ENCODE results near the gene IGFALS.

Gene IGFALS

GRCh38 chr16:1757714-1758461 is 35.6 kb downstream of the IGFALS start:
- Mint-ChIP-seq H3K9me3 (no peaks in the 10 kb centered on the region), H3K4me1 (peaks cover 11% of the 10 kb centered on the region), H3K4me3 (no peak overlapping the region), H3K36me3 (peaks cover 45% of the 10 kb centered on the region), H3K27ac (peak overlapping the region; percentile 76)
- ATAC-seq (no peak), DNase-seq (ENCODE audit: low spot score in 2 of 2) (no peak)

GRCh38 chr16:1754204-1754603 is 39.3 kb downstream of the IGFALS start:
- Mint-ChIP-seq H3K9me3 (no peaks in the 10 kb centered on the region), H3K27ac (no peak overlapping the region)

GRCh38 chr16:1752853-1753252 is 40.7 kb downstream of the IGFALS start:
- ATAC-seq (no peak), DNase-seq (ENCODE audit: low spot score in 2 of 2) (no peak)
- no peak overlapping the region for H3K27ac Mint-ChIP-seq
- H3K36me3 Mint-ChIP-seq = peaks cover 63% of the 10 kb centered on the region
- H3K9me3 Mint-ChIP-seq = no peaks in the 10 kb centered on the region
- no peak overlapping the region for H3K4me3 Mint-ChIP-seq
- peaks cover 11% of the 10 kb centered on the region for H3K4me1 Mint-ChIP-seq

More at GRCh38 chr16:1754204-1754603, 39.3 kb downstream of the IGFALS start:
- H3K4me1 Mint-ChIP-seq = peaks cover 11% of the 10 kb centered on the region
- ATAC-seq (no peak), DNase-seq (ENCODE audit: low spot score in 2 of 2) (no peak)
- H3K36me3 Mint-ChIP-seq = peaks cover 59% of the 10 kb centered on the region
- no peak overlapping the region for H3K4me3 Mint-ChIP-seq

- DNase-seq (ENCODE audit: low spot score in 2 of 2) (no peak), ATAC-seq (no peak)
- Mint-ChIP-seq H3K27ac (no peak overlapping the region), H3K36me3 (peaks cover 72% of the 10 kb centered on the region), H3K4me3 (no peak overlapping the region), H3K9me3 (no peaks in the 10 kb centered on the region), H3K4me1 (peaks cover 11% of the 10 kb centered on the region)
Observed at GRCh38 chr16:1751946-1752345, 41.6 kb downstream of the IGFALS start.

GRCh38 chr16:1749152-1750117 is 44.1 kb downstream of the IGFALS start:
- ATAC-seq = peak; percentile 49
- Mint-ChIP-seq H3K4me1 (no peaks in the 10 kb centered on the region), H3K4me3 (no peak overlapping the region), H3K9me3 (no peaks in the 10 kb centered on the region), H3K27ac (no peak overlapping the region), H3K36me3 (peaks cover 65% of the 10 kb centered on the region)
- no peak for DNase-seq (ENCODE audit: low spot score in 2 of 2)

- ATAC-seq = no peak
- H3K9me3 Mint-ChIP-seq = no peaks in the 10 kb centered on the region
- H3K27ac Mint-ChIP-seq = no peak overlapping the region
- no peak overlapping the region for H3K4me3 Mint-ChIP-seq
- no peak for DNase-seq (ENCODE audit: low spot score in 2 of 2)
- H3K4me1 Mint-ChIP-seq = no peaks in the 10 kb centered on the region
- peaks cover 63% of the 10 kb centered on the region for H3K36me3 Mint-ChIP-seq
Observed at GRCh38 chr16:1747934-1748333, 45.6 kb downstream of the IGFALS start.

DNA sequence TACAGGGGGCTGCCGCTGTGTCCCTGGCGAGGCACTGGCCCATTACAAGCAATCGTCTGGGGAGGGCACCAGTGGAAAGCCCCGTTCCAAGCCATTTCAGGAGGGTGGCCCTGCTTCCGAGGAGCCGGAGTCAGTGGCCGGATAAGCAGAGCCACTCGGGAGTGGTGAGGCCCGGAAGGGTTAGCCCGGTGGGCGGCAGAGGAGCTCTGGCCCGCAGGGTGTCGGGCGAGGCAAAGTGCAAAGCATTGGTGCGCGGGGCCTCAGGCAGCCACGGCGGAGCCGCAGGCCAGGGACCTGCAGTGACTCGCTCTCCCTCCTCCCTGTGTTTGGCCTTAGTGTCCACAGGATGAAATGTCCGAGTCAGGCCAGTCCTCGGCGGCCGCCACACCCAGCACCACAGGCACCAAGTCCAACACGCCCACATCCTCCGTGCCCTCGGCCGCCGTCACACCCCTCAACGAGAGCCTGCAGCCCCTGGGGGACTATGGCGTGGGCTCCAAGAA is 46.8 kb downstream of the IGFALS start:
- no peak for DNase-seq (ENCODE audit: low spot score in 2 of 2)
- H3K9me3 Mint-ChIP-seq = no peaks in the 10 kb centered on the region
- no peak for ATAC-seq
- H3K4me1 Mint-ChIP-seq = no peaks in the 10 kb centered on the region
- H3K36me3 Mint-ChIP-seq = peaks cover 51% of the 10 kb centered on the region
- no peak overlapping the region for H3K27ac Mint-ChIP-seq
- no peak overlapping the region for H3K4me3 Mint-ChIP-seq

DNA sequence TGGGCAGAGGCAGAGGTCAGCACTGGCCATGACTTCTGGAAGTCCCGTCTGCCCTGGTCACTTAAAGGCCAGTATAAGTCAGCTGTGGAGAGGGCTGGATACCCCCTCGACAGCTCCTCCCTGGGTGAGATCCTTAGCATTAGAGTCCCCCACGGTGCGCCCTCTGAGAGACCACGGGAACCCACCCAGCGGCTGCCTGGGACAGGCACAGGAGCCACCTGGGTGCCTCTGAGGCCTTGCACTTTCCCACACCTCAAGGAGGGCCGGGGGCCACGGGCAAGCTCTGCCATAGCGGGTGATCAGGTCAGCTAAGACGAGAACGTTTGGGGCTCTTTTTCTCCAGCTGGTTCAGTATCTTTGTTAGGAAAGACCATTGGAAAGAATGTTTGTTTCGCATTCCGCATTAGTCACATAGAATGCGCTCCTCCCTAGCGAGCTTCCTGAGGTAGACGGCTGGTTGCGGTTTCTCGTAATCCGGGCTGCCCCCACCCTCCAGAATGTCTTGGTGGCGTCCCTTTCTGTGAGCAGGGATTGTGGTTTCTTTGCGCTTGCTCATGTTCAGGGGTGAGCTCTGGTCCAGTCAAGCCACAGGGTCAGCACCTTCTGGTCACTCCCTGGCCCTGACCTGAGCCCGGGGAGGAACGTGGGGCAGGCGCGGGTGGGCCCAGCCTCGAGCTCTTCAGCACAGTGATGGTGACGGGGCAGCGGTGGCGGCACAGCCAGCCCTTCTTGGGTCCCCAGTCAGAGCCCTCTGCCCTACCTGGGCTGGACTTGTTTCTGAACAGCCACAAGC is 47.4 kb downstream of the IGFALS start:
- Mint-ChIP-seq H3K4me1 (no peaks in the 10 kb centered on the region), H3K4me3 (no peak overlapping the region), H3K9me3 (no peaks in the 10 kb centered on the region), H3K36me3 (peaks cover 46% of the 10 kb centered on the region), H3K27ac (no peak overlapping the region)
- no peak for ATAC-seq
- DNase-seq (ENCODE audit: low spot score in 2 of 2) = no peak

DNA sequence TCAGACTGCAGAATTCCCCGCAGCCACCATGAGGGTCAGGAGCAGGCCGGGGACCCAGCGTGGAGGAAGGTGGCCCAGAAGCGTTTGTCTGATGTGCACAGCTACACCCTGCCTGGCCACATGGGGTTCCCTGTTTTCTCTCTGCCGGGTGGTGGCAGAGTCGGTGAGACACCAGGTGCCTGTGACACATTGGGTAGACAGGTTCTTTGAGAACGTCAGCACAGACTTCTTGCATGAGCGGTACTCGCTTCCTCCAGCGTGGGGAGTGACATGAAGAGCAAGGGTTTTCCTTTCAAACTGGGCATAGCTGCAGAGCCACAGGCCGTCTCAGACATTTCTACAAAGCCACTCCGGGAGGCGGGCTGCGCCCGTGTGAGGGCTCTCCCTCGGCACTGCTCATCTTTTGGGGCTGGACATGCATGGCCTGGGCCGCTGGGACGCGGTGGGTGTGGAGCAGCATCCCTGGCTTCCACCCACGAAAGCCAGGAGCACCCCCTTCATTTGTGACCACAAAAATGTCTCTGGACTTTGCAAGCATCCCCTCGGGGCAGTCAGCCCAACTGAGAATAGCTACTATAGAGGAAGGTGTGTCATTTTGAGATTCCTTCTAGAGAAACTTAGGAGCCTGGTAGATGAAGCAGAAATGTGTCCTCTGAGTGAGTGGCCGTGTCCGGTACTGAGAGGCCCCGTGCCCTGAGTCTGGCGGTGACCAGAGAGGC is 48.2 kb downstream of the IGFALS start:
- ATAC-seq (no peak), DNase-seq (ENCODE audit: low spot score in 2 of 2) (no peak)
- no peaks in the 10 kb centered on the region for H3K4me1 Mint-ChIP-seq
- no peaks in the 10 kb centered on the region for H3K9me3 Mint-ChIP-seq
- no peak overlapping the region for H3K4me3 Mint-ChIP-seq
- peak overlapping the region; percentile 20 for H3K27ac Mint-ChIP-seq
- H3K36me3 Mint-ChIP-seq = peaks cover 39% of the 10 kb centered on the region

DNA sequence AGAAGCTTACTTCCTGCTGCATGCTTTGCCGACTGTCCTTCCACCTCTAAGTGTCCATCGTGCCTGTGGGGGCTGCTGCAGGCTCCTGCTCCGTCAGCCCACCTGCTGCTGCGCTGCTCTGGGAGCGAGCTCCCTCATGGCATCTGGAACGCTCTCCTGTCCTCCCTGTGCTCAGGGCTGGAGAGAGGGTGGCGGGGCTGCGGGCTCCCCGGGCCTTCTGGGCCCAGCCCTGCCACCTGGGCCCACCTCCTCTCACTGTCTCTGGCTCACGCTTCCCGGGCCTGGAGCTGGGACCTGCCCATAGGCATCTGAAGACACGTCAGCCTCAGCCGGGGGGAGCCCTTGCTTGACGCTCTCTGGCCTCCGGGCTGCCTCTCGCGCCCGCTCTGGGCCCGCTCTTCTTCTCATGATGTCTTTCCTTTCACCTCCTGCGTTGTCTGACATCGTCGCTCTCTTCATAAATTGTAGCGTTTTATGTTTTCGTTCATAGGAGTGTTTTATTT is 49.1 kb downstream of the IGFALS start:
- Mint-ChIP-seq H3K4me3 (no peak overlapping the region), H3K27ac (peak overlapping the region; percentile 20), H3K4me1 (no peaks in the 10 kb centered on the region), H3K9me3 (no peaks in the 10 kb centered on the region), H3K36me3 (peaks cover 31% of the 10 kb centered on the region)
- DNase-seq (ENCODE audit: low spot score in 2 of 2) (no peak), ATAC-seq (no peak)

DNA sequence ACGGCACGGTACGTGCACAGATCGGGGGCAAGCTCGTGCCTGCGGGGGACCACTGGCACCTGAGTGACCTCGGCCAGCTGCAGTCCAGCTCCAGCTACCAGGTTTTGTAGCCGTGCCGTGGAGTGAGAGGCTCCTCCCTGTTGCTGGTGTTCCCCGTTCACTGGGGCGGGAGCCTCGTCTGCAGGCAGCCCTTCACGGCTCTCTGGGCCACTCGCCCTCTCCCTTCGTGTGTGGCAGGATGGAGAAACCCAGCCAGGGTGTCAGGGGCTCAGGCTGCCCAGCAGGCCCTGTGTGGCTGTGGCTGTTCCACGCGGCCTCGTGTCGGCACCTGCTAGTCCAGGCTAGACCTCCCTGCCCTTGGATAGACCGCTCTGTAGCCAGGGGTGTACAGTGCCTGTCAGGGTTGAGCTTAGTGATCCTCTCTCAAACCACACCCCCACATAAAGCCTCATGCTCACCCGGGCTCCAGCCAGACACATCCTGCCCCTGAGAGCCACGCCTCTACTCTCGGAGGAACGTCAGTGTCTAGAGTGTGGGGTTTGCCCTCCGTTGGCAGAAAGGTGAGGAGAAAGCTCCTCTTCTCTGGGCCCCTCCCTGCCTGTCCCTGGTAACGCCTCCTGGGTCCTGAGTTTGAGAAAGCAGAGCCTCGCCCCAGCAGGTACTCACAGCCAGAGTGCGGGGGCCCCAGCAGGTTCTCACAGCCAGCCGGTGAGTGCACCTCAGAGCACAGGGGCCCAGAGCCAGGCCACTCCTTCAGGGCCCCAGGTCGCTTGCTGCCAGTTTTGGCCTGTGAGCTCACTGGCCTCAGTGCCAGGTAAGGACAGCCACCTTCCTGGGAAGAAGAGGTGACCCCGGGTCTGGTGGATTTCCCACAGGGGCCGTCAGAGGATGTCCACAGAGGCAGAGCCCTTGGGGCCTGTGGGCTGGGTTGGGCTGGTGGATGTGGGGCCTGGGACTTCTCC is 49.8 kb downstream of the IGFALS start:
- Mint-ChIP-seq H3K36me3 (peaks cover 31% of the 10 kb centered on the region), H3K9me3 (no peaks in the 10 kb centered on the region), H3K4me1 (no peaks in the 10 kb centered on the region), H3K4me3 (no peak overlapping the region), H3K27ac (no peak overlapping the region)
- no peak for ATAC-seq
- DNase-seq (ENCODE audit: low spot score in 2 of 2) = no peak

GRCh38 chr16:1741553-1742165 is 51.8 kb downstream of the IGFALS start:
- Mint-ChIP-seq H3K4me1 (no peaks in the 10 kb centered on the region), H3K27ac (no peak overlapping the region), H3K36me3 (peaks cover 17% of the 10 kb centered on the region), H3K9me3 (no peaks in the 10 kb centered on the region), H3K4me3 (no peak overlapping the region)
- ATAC-seq (no peak), DNase-seq (ENCODE audit: low spot score in 2 of 2) (no peak)

- no peaks in the 10 kb centered on the region for H3K9me3 Mint-ChIP-seq
- no peak overlapping the region for H3K4me3 Mint-ChIP-seq
- peaks cover 17% of the 10 kb centered on the region for H3K36me3 Mint-ChIP-seq
- no peaks in the 10 kb centered on the region for H3K4me1 Mint-ChIP-seq
- ATAC-seq (no peak), DNase-seq (ENCODE audit: low spot score in 2 of 2) (no peak)
- peak overlapping the region; percentile 70 for H3K27ac Mint-ChIP-seq
Observed at GRCh38 chr16:1740781-1741490, 52.6 kb downstream of the IGFALS start.

Data from stimulated activated effector memory CD8-positive, alpha-beta T cell treated with anti-CD3 and anti-CD28 coated beads, Interleukin-12 subunit alpha, Interleukin-12 subunit beta, amount 100 ng/mL, for 72 hours (primary cell).